GM21528 (cell line): ENCODE data around the gene ARSB.
"Not testable (repeated sequence)": the region's sequence is repeated elsewhere in the genome, so short reads cannot be mapped to it uniquely, and the experiment has no call there.

Experiments
- ATAC-seq: cut with Tn5 transposase; IDR thresholded peaks from one replicate; pipeline ENCODE4 v1.9.1; 2021; ENCODE audit warnings: mild to moderate bottlenecking, moderate library complexity; ENCODE audit not compliant: unreplicated experiment, low FRiP score

ARSB gene

DNA sequence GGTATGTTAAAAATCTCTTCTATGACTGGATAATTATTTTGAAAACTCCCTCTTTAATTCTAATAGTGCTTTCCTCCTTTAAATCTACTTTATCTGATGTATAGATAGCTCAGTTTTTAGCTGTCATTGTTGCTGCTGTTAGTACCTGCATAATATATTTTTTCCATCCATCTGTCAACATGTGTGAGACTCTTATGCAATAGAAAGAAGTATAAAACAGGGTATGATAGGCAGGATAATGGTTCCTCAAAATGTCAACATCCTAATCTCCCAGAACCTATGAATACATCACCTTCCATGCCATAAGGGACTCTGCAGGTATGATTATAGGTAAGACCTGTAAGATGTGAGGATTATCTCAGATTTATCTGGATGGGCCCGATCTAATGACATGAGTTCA is 199.7 kb downstream of the ARSB start:
- ATAC-seq, result no peak

DNA sequence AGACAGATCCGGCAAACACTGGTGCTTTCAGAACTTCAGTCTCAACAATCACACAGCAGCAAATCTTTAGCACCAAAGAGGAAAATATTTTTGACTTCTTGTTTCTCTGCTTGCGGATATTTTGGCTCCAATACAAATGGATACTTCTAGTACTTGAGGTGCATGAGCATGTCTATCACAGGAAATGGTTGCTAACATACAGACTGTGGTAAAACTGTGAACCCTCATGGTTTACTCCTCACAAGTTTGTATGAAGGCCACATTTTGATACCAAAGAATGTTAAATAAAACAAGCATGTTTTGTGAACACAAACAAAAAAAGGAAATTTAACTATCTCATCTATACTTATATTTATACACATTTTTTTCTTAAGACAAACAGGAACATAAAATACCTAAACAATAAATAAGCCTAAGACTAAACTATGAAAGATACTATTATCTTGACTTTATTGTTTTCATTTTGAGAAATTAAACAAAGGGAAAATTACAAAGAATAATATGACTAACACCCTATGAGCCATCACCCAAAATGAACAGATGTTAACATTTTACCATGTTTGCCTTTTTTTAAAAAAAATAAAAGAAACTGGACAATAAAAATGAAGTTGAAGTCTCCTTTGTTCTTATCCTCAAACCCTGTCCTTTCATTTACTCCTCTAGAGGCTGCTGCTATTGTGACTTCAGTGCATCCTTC is 201.5 kb downstream of the ARSB start:
- no peak for ATAC-seq

DNA sequence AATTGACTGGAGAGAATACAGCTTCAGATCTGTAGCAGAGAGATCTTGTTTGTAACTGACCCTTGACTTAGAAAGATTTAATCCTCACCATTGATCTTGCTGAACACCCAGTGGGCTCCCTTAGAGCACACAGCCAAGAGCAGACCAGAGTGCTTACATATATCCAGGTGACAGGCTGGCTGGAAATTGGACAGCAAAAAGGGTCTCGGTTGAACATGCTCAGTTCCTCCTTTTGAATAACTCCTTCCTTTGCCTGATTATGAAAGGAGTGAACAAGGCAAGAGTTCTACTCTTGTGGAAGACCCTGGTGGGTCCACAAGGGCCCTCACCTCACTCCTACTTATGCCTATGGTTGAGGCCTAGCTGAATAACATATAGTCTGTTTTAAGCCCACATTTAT is 202.4 kb downstream of the ARSB start:
- no peak for ATAC-seq

DNA sequence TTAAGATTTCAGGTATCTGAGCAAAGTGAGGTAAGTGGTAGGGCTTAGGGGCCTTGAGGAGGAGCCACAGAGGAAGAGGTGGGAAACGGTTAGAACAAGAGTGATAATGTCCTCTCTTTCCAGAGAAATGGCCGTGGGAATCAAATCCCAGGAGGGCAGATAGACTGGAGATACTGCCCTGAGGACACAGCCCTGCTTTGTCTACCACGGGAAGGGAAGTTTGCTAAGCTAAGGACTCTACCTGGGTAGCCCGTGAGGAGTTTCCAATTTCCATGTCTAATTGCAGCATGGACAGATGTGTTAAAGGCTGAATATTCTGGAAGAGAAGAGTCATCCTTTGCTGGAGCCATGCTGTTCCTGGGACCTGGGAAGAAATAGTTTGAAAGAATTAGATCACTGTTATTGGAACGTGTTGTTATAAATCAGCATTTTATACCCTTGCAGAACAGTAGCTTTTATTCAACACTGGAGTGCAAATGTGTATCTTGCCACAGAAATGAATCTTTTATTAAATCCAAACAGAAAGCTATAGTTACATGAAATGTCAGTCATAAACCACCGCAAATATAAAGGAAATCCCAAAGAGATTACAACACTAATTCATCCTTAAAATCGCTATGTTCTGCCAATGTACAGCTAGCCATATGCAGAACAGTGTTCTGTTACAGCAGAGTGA is 203.4 kb downstream of the ARSB start:
- no peak for ATAC-seq

DNA sequence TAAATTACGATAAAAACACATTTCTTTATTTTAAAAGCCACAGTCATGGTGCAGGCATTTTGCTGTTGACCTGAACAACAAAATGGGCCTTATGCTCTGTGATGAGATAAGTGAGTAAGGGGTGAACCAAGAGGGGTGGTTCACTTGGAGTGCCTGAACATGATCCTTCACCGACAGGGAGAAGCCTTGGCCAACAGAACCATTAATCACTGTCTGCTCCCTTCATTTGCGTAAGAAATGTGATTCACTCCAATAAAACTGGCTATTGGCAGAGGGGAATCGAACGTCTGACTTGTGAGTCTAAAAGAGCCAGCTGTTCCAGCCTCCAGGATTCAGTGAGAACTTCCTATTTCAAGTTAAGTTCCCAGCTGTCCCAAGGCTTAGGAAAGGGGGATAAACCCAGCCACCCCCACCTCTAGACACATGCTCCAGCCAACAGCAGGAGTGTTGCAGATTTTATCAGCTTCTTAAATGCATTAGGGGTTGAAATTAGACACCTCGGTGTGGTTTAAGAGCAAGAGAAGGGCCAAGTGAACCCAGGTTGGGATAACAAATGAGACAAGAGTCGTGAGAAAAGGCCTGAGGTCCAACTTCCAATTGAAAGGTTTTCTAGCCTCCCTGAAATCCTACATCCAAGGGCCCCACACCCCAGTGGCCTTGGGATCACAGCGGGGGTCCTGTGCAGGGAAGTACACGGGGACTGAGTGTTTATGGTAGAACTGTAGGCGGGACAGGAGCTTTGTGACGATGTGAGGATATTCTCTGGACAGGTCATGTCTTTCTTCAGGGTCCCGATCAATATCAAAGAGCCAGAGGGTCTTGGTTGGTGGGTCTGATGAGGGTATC is 205.1 kb downstream of the ARSB start:
- ATAC-seq, result no peak

DNA sequence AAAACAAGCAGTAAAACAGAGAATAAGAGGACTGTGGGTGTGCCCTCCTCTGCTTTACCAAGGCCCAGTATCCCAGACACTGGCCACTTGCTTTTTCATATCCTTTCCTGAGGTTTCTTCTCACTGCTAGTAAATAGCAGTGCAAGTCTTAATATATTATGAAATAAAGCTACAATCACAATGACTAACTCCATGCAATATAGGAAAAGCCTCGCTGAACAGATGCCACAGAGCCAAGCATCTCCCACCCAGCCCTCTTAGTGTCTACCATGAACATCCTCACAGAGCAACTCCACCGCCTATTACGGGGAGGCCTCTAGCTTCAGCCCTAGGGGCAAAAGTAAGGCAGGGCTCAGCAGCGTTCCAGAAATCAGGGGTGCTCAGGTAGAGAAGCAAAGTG is 205.8 kb downstream of the ARSB start:
- ATAC-seq, result no peak

DNA sequence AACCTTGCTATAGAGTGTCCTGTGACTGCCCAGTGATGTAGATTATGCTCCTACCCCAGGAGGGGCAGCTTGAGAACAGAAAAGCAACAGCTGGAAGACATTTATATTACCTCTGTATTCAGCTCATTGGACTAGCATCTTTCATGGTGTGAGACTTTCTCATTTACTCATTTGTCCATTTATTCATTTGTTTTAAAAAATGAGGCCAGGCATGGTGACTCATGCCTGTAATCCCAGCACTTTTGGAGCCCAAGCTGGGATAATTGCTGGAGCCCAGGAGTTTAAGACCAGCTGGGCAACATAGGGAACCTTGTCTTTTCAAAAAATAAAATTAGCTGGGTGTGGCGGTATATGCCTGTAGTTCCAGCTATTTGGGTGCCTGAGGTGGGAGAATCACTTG is 206.6 kb downstream of the ARSB start:
- no peak for ATAC-seq

DNA sequence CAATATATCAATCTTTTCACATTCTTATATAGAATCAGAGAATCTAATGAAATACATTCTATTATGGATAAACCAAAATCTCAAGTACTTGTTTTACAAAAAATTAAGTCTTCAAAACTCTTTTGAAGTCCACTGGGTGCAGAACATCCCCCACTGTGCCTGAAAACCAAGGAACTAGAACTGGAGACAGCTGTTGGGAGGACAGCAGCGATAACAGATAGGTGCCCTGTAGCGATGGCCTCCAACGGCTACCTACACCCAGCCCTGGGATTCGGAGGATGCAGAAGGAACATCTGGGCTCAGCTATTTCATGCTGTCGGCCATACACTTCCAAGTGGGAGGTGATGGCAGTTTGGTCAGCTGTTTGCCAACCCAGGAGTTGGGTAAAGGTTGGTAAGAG is 207.2 kb downstream of the ARSB start:
- no peak for ATAC-seq

DNA sequence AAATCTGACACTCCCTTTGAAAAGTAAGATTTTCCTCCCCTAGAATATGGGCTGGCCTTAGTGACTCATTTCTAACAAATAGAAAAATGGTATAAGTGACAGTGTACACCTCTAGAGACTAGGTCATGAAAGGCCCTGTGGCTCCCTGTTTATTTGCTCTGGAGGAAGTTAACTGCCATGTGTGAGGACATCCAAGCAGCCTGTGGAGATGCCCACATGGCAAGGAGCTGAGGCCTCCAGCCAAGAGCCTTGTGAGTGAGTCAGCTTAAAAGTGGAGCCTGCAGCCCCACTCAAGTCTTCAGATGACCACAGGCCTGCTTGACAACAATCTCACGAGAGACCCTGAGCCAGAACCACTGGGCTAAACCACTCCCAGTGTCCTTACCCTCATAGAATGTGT is 208.5 kb downstream of the ARSB start:
- ATAC-seq, result no peak

DNA sequence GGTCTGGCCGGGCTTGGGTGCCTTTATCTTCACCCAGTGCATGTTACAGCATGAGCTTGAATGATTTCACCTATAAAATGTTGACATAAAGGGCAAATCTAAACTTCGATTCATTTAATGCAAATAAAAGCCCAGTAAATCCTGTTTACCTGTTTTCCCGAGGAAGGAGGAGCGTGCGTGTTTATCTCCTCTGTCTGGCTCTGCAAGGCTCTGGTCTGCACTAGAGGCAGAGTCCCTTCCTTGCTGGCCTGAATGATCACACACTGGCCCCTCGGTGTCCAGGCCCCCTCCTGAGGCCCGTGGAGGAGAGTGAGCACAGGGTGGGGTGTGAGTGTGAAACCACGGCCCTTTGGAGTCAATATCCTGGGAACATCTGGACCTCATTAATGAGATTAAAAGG is 211.5 kb downstream of the ARSB start:
- ATAC-seq, result no peak

DNA sequence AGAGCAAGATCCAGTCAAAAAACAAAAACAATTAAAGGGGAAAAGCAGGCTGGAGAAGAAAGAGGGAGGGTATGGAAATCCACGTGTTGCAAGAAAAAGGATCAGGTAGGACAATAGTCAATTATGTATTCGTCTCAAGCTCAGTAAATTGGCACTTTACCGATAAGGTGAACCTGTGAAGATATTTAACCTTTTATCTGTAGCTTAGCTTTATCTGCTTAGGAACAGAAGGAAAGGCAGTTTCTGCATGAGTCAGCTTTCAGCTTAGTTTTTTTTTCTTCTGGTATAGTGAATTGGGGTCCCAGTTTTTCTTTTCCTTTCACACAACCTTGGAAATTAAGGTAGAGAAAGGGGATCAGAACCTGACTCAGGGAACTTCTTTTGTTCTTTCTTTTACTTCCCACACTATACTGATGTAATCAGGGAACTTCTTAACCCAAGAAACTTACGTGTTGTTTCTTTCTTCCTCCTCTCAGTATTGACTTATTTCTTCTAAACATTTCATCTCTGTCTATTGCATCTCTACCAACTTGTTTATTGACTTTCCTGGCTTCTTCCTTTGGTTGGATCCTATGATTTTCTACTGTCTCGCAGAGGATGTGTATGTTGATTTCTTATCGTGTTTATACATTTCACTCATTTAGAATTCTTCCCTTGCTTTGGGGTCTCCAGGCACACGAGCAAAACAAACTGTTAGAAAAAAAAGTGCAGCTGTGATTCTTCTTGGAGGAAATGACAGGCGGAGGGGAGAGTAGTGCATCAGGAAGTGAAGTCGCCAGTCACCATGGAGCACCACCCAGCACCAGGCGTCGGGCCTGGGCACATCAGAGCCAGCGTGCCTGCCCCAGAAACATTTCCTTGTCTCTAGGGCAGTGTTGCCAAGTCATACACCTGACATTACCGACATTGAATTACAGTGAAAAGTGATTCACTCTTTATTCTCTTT is 213.6 kb downstream of the ARSB start:
- no peak for ATAC-seq

DNA sequence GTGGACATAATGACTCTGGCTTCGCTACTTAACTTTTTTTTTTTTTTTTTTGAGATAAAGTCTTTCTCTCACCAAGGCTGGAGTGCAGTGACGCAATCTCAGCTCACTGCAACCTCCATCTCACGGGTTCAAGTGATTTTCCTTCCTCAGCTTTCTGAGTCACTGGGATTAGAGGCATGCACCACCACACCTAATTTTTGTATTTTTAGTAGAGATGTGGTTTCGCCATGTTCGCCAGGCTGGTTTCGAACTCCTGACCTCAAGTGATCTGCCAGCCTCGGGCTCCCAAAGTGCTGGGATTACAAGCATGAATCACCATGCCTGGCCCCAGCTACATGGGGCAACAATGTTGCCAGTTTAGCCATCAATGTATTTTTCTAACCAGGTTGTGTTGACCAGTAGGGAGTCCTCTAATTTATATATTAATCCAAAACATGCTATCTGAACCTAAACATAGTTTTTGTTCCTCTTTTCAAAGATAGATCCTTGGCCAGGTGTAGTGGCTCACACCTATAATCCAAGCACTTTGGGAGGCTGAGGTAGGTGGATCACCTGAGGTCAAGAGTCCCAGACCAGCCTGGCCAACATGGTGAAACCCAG is 216.2 kb downstream of the ARSB start:
- no peak for ATAC-seq

DNA sequence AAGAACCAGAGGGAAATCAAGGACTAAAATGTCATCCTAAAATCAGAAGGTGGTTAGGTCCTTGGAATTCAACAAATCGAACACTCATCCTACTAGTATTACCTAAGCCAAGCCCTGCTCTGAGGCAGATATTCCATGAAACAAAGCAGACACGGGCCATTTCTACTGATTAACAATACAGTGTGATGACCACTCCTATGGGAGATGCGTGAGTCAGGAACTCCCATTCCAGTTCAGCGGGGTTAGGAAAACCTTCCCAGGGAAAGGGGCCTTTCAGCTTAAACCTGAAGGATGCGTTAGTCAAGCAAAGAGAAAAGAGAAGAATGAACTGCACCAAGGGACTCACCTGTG is 218.7 kb downstream of the ARSB start:
- ATAC-seq, result no peak

DNA sequence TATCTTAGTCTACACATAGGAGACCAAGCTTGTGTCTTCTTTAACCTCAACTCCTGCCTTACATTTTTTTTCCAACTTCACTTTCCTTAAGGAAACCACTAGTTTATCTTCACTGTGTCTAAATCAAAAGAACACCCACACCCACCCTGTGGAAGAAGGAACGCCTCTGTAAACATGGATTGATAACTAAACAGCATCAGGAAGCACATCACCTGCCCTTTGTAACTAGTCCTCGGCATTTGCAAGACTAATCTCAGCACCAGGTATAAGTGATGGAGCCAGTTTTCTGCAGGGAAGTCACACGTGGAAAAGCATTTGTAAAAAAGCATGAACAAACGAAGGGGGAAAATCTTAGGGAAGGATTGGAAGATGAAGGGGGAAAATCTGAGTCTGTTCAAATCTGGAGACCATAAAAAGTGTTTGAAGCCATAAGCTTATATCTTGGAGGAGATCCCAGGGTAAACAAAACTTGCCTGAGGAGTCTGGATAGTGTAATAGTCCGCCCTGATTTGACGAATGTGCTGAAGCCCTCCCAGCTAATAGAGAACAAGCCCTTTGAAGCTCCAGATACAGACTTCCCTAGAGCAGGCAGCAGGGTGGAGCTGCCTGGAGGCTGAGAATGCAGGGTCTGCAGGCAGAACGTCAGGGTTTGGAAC is 219.2 kb downstream of the ARSB start:
- ATAC-seq, result no peak

DNA sequence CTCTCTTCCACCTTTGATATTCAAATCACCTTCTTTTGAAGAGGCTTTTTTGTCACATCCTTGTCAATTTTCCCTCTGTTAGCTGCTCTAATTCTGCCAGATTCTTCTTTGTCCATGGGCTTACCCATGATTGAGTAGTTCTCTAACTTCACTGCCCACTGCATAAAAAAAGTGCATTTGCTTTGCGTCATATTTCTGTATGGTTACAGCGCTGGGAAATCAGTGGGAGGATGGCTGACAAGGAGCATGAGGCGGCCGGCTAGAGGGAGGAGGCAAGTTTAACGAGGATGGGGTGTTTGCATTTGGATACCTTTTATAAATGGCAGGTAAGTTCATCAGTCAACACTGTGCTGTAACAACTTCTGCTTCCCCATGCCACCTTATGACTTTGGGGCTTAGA is 220.0 kb downstream of the ARSB start:
- no peak for ATAC-seq

DNA sequence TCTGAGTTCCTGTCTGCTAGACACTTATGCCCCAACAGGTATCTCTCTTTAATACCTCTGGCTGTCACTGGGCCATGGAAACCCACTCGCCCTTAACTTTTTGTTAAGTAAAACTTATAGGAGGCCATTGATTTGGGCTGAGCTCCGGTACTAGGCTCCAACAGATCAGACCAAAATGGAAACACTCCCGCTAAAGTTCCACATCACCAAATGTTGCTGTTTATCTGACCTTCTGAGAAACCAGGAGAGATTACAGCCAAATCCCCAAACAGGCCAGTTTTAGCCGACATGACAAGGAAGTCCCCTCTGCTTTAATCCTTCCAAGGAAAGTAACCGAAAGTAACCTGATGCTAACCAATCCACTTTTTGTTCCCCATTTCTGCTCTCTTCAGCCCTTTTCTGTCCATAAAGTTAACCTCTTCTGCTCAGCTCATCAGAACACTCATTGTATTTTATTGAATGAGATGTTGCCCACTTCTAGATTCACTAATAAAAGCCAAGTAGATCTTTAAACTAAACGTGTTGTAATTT is 221.4 kb downstream of the ARSB start:
- ATAC-seq, result no peak

DNA sequence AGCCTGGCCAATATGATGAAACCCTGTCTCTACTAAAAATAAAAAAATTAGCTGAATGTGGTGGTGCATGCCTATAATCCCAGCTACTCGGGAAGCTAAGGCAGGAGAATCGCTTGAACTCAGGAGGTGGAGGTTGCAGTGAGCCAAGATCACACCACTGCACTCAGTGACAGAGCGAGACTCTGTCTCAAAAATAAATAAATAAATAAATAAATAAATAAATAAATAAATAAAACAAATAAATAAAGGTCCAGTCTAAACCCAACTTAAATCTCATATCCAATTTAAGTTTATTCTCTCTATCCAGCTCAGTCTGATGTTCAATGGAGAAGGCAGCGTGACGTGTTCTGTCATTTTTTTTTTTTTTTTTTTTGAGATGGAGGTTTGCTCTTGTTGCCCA is 222.4 kb downstream of the ARSB start:
- not testable (repeated sequence) for ATAC-seq

DNA sequence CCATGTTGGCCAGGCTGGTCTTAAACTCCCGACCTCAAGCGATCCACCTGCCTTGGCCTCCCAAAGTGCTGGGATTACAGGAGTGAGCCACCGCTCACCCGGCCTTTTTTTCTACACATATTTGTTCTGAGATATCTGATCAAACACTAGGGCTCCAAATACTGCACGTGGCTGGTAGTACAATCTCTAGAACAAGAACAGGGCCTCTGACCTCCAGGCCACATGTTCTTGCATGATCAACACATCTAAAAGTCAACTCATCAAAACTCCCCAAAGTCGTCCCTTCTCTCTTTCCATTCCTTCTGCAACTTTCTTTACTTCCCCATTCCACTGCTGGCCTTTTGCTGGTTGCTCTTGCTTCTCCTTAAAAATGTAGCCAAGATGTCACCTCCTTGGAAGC is 223.3 kb downstream of the ARSB start:
- ATAC-seq, result no peak

DNA sequence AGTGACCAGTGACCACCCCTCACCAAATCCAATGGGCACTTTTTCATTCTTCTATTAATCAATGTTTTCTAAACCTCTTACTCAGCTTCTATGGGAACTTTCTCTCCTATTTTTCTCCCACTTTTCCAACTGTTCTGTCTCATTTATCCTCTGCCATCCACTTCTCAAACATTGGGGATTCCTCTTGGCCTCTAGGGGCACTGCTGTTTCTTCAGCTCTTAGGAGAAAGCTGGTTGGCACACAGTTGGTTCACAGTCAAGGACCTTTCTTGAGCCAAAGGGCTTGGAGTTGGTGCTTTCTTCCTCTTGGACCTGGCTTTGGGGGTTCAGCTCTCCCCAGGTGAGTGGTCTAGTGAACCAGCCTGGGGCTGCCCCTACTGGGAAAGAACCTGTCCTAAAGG is 224.3 kb downstream of the ARSB start:
- no peak for ATAC-seq
